Heart left ventricle (tissue), 13 donors: ENCODE results near the gene EBF4.
A peak's percentile ranks its signal among the peaks of the same experiment; 100 is the strongest.

Experiments
- CTCF ChIP-seq, 12 donors: fragments of 200-600 bp; sonication (generic) in 4 of 12; IDR thresholded peaks; one replicate each; pipeline versions ENCODE4 v1.5.0 to v1.8.0; 2018 to 2022; ENCODE audit warnings: antibody characterized with exemption in 12 of 12, mild to moderate bottlenecking in 5 of 12
- POLR2A ChIP-seq, 2 donors: fragments of 450-650 bp; IDR thresholded peaks; one replicate each; pipeline ENCODE4 v1.6.1; 2017; ENCODE audit warnings: antibody characterized with exemption in 2 of 2, mild to moderate bottlenecking in 2 of 2, moderate library complexity in 2 of 2
- donor health status: ischemic (EF 13 %, LVEDD 7.1; RV severe dilation, severe dysfunction).
- donor health status: DM: no; HTN: yes; CAD: no.
- donor health status: DM: no; HTN: no; CAD: no.
- donor health status: ischemic (EF 25% LVEDD 6.9; RV normal size, moderate dysfunction).
- donor health status: ischemic (EF 25% LVEDD 5.7; RV mildly dilated, moderate dysfunction).
- donor health status: ischemic (EF 35%, LVEDD 5.7; RV mildly dilated, moderate dysfunction).
- donor health status: nonischemic (EF 11% LVEDD 7.7; RV severe dilation, severe dysfunction).
- donor health status: DM: yes; HTN: yes; CAD: no.
- donor health status: PGD.
- donor health status: ischemic (EF 29% LVEDD 5.4; RV normal size, mild dysfunction).
- donor health status: nonischemic (EF 23%, LVEDD 6.1; RV moderate dilation, normal function).

- TF ChIP-seq CTCF (IDR thresholded peaks at IDR 0.05) (no peak), POLR2A (IDR thresholded peaks at IDR 0.05) (peak; percentile 18 to 94)
These were observed 40.5 kb upstream of the EBF4 start, which contains the start of gene NOP56 for GRCh38 chr20:2651772-2652723.
